ENCODE measurements around the gene WFS1. TPM values are rescaled to one million over a fixed set of nuclear protein-coding genes. Genes with fewer than 3 reads are reported as not detected.

Gene WFS1
- total and polyA plus RNA-seq, 9 donors = 33.2 to 174 (median 126) TPM

- peak in 2 of 5 donors; percentile 8 to 11 for DNase-seq
- no peaks in the 10 kb centered on the region for H3K9me3 ChIP-seq
- intact Hi-C loops (cut with DNase I) = no loop called here
Observed at GRCh38 chr4:6239486-6239885, 30.2 kb upstream of the WFS1 start.

GRCh38 chr4:6239968-6240367 lies 29.7 kb upstream of the WFS1 start:
- Histone ChIP-seq H3K9me3 (no peaks in the 10 kb centered on the region), H3K27me3 (no peaks in the 10 kb centered on the region), H3K4me3 (no peak overlapping the region), H3K27ac (no peak overlapping the region), H3K4me1 (ENCODE audit: insufficient read depth) (no peaks in the 10 kb centered on the region), H3K36me3 (no peaks in the 10 kb centered on the region)
- 75 to 78% (median 75%) methylated on average over 10 to 11 of the region's 11 CpGs for WGBS, 3 donors
- peak in 1 of 5 donors; percentile 6 for DNase-seq
- intact Hi-C loops (cut with DNase I) = no loop called here
- TF ChIP-seq POLR2A (IDR thresholded peaks at IDR 0.05) (no peak), EP300 (IDR thresholded peaks at IDR 0.05) (no peak), CTCF (IDR thresholded peaks at IDR 0.05) (no peak)

More at GRCh38 chr4:6239486-6239885, 30.2 kb upstream of the WFS1 start:
- H3K27me3 ChIP-seq = no peaks in the 10 kb centered on the region
- 81 to 85% (median 85%) methylated on average over 8 of the region's 8 CpGs for WGBS, 3 donors
- no peak overlapping the region for H3K4me3 ChIP-seq
- no peak for TF ChIP-seq CTCF (IDR thresholded peaks at IDR 0.05)
- no peak for TF ChIP-seq POLR2A (IDR thresholded peaks at IDR 0.05)
- no peak for TF ChIP-seq EP300 (IDR thresholded peaks at IDR 0.05)
- no peaks in the 10 kb centered on the region for H3K36me3 ChIP-seq
- no peak overlapping the region for H3K27ac ChIP-seq
- H3K4me1 ChIP-seq (ENCODE audit: insufficient read depth) = no peaks in the 10 kb centered on the region

DNA sequence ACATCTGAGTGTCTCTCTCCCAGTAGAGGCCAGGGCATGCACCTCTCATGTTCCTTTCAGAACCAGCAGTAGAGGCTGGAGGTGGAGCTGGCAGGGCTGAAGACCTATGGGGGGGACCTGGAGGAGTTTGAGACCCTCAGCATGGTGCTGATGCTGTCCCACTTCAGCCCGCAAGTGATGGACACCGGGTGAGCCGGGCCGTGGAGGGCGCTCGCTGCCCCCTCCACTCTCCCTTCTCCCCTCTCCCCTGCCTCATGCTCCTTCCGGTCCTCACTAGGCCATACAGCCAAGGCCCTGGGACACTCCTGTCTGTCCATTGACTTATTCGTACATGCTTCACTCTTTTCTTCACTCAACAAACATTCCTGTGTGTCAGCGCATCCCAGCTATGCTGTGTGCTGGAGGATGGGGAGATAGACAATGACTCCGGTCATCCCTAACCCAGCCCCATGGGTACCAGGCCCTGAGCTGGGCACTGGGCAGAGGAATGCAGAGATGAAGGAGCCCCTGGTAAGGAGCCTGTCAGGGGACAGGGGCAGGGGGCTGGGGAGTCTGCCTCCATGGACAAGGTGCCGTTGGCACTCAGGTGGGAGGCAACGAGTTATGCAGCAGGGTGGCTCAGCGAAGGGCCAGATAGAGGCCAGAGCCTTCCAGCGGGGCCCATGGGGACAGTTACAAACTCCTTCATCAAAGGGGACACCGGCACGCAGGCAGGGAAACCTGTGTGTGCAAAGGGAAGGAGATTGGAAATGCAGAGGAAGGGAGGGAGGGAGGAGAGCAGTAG lies 28.4 kb upstream of the WFS1 start:
- no peaks in the 10 kb centered on the region for H3K9me3 ChIP-seq
- H3K4me1 ChIP-seq (ENCODE audit: insufficient read depth) = no peaks in the 10 kb centered on the region
- 85 to 90% (median 85%) methylated on average over 16 of the region's 16 CpGs for WGBS, 3 donors
- H3K27me3 ChIP-seq = no peaks in the 10 kb centered on the region
- no peaks in the 10 kb centered on the region for H3K36me3 ChIP-seq
- TF ChIP-seq POLR2A (IDR thresholded peaks at IDR 0.05) (no peak), CTCF (IDR thresholded peaks at IDR 0.05) (no peak), EP300 (IDR thresholded peaks at IDR 0.05) (no peak)
- no peak overlapping the region for H3K4me3 ChIP-seq
- intact Hi-C loops (cut with DNase I) = no loop called here
- H3K27ac ChIP-seq = no peak overlapping the region
- DNase-seq = peak in 1 of 5 donors; percentile 9

DNA sequence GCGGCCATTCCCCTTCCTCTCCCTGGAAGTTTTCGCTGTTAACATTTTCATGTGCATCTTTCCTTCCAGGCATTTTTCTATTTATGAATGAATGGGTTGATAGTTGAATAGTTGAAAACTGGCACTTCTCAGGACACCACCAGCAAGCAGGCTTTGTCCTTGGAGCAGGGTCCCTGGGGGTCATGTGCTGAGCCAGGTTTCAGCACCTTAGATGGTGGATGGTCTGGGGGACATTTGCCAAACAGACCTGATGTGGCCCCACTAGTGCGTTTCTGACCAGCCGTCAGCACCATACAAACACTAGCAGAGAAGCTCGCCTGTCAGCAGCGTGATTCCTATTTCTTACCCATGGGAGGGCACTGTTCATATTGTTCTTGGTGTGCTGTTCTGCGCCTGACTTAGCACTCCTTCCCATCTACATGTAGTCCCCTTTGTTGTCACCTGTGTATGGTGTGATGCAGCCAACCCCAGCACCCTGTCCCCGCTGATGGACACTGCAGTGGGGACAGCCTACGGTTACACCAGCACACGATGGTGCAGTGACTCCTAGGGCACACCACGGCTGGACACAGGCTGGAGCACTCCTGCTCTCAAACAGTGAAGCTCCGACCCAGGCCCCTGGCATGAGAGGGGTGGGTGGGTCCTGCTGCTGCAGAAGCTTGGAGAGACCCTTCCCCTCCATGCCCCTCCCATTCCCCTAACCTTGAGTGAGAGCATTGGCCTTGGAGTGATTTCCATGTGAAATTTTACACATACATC lies 27.2 kb upstream of the WFS1 start:
- DNase-seq = no peak
- Histone ChIP-seq H3K4me1 (ENCODE audit: insufficient read depth) (no peaks in the 10 kb centered on the region), H3K9me3 (no peaks in the 10 kb centered on the region), H3K27ac (no peak overlapping the region), H3K36me3 (no peaks in the 10 kb centered on the region), H3K27me3 (no peaks in the 10 kb centered on the region), H3K4me3 (no peak overlapping the region)
- intact Hi-C loops (cut with DNase I) = no loop called here
- TF ChIP-seq EP300 (IDR thresholded peaks at IDR 0.05) (no peak), POLR2A (IDR thresholded peaks at IDR 0.05) (no peak), CTCF (IDR thresholded peaks at IDR 0.05) (no peak)
- 71 to 84% (median 81%) methylated on average over 12 of the region's 12 CpGs for WGBS, 3 donors
